ENCODE measurements around the gene NKX6-1. TPM values are rescaled to one million over a fixed set of nuclear protein-coding genes. Genes with fewer than 3 reads are reported as not detected.

The NKX6-1 gene
- total RNA-seq, 6 donors from 2014 or later: 0.11 to 0.69 (median 0.17) TPM; not detected in 3

DNA sequence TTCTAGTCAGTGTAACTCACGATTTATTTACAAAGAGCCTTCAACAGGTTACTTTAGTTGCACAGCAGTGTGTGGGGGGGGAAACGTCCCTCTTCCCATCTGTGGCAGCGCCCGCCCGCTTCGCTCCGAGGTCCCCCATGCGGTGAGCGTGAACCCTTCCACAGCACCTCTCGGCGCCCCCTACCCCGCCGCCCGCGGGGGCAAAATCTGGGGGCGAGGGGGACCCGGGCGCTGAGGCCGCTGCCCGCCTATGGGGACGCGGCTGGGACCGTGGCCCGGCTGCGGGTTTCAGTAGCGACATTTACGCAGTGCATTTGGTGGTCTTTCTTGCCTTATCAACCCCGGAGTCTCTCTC, 6.4 kb downstream of the NKX6-1 start:
- no peak overlapping the region for H3K4me3 ChIP-seq
- TF ChIP-seq, protein P1, sequence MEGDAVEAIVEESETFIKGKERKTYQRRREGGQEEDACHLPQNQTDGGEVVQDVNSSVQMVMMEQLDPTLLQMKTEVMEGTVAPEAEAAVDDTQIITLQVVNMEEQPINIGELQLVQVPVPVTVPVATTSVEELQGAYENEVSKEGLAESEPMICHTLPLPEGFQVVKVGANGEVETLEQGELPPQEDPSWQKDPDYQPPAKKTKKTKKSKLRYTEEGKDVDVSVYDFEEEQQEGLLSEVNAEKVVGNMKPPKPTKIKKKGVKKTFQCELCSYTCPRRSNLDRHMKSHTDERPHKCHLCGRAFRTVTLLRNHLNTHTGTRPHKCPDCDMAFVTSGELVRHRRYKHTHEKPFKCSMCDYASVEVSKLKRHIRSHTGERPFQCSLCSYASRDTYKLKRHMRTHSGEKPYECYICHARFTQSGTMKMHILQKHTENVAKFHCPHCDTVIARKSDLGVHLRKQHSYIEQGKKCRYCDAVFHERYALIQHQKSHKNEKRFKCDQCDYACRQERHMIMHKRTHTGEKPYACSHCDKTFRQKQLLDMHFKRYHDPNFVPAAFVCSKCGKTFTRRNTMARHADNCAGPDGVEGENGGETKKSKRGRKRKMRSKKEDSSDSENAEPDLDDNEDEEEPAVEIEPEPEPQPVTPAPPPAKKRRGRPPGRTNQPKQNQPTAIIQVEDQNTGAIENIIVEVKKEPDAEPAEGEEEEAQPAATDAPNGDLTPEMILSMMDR (IDR thresholded peaks at IDR 0.05): no peak
- TF ChIP-seq POLR2A (IDR thresholded peaks at IDR 0.05): no peak
- TF ChIP-seq POLR2AphosphoS5 (IDR thresholded peaks at IDR 0.05): no peak
- no peak for TF ChIP-seq EP300 (IDR thresholded peaks at IDR 0.05)
- no peak overlapping the region for H3K27ac ChIP-seq
- H3K9me3 ChIP-seq: no peaks in the 10 kb centered on the region
- H3K27me3 ChIP-seq: peaks cover 0 to 67% (median 37%) of the 10 kb centered on the region in 4 donors
- 10 to 16% methylated on average over 27 to 28 of the region's 28 CpGs for WGBS, 2 donors
- H3K4me1 ChIP-seq: peaks cover 15 to 29% (median 21%) of the 10 kb centered on the region in 4 donors
- ATAC-seq (ENCODE audit: low FRiP score in 2 of 2): no peak
- H3K36me3 ChIP-seq: no peaks in the 10 kb centered on the region
- DNase-seq: peak in 1 of 2 donors; percentile 74

DNA sequence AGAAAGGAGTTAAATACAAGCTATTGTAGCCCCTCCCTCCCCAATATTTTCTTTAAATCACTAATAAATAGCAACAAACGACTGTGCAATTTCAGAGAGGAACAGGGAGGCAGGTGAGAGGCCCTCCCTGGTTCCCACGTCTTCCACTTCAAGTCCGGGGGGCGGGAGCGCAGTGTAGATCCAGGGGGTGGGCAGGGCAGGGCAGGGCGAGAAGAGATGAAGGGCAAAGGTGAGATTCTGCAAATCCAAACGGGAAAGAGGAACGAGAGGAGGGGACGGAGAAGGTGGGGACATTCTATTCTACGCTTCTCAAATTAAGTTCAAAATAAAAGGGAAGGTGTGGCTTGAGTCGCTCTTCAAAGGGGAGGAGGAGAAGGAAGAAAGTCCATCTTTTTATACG, 6.8 kb downstream of the NKX6-1 start:
- Histone ChIP-seq H3K27ac (no peak overlapping the region), H3K36me3 (no peaks in the 10 kb centered on the region), H3K27me3 (peaks cover 0 to 63% (median 33%) of the 10 kb centered on the region in 4 donors), H3K4me1 (peaks cover 11 to 25% (median 17%) of the 10 kb centered on the region in 4 donors), H3K9me3 (no peaks in the 10 kb centered on the region), H3K4me3 (no peak overlapping the region)
- ATAC-seq (ENCODE audit: low FRiP score in 2 of 2): no peak
- DNase-seq: no peak
- 14 to 16% methylated on average over 12 of the region's 12 CpGs for WGBS, 2 donors
- TF ChIP-seq EP300 (IDR thresholded peaks at IDR 0.05) (no peak), POLR2A (IDR thresholded peaks at IDR 0.05) (no peak), POLR2AphosphoS5 (IDR thresholded peaks at IDR 0.05) (no peak)
- TF ChIP-seq, protein P1 (IDR thresholded peaks at IDR 0.05): no peak

DNA sequence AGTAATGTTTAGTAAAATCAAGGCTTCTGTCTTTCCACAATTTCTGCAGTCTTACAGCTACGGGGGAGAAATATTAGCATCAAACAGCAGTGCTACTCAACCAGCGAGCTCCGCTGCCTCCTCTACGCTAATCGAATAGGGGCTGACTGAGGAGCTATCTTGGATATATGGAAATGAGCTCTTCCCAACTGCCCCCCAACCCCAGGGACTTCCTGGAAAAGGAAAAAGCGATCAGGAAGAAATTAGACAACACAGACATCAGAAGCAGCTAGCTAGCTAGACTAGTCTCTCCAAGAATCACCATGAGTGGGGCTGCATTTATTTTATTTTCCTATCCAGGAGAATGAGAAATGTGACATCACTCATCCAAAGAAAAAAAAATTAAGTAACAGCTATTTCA, 7.6 kb downstream of the NKX6-1 start:
- WGBS, 2 donors: 28 to 29% methylated on average over 6 of the region's 6 CpGs
- H3K9me3 ChIP-seq: no peaks in the 10 kb centered on the region
- H3K36me3 ChIP-seq: no peaks in the 10 kb centered on the region
- no peak overlapping the region for H3K4me3 ChIP-seq
- ATAC-seq (ENCODE audit: low FRiP score in 2 of 2): no peak
- peaks cover 10 to 17% (median 11%) of the 10 kb centered on the region in 4 donors for H3K4me1 ChIP-seq
- TF ChIP-seq, protein P1 (IDR thresholded peaks at IDR 0.05): no peak
- TF ChIP-seq EP300 (IDR thresholded peaks at IDR 0.05): no peak
- TF ChIP-seq POLR2AphosphoS5 (IDR thresholded peaks at IDR 0.05): no peak
- no peak for TF ChIP-seq POLR2A (IDR thresholded peaks at IDR 0.05)
- H3K27me3 ChIP-seq: peaks cover 0 to 55% (median 25%) of the 10 kb centered on the region in 4 donors
- no peak overlapping the region for H3K27ac ChIP-seq
- no peak for DNase-seq

DNA sequence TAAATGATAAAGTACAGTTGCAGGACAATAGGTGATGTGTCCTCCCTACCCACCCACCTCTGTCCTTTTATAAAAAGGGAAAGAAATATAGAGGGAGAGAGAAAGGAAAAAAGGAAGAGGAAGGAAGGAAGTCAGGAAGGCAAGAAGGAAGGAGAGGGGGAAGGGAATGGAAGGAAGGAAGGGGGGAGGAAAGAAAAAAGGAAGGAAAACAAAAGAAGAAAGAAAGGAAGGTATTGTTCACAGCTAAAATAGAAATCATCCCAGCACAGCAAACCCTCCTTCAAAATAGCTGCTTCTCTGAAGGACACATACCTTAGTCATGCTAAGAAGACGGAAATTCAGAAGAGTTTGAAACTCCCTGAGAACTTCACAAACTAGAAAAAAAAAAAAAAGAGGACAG, 8.4 kb downstream of the NKX6-1 start:
- DNase-seq: no peak
- no peak for ATAC-seq (ENCODE audit: low FRiP score in 2 of 2)
- TF ChIP-seq EP300 (IDR thresholded peaks at IDR 0.05) (no peak), POLR2AphosphoS5 (IDR thresholded peaks at IDR 0.05) (no peak), POLR2A (IDR thresholded peaks at IDR 0.05) (no peak)
- TF ChIP-seq, protein P1 (IDR thresholded peaks at IDR 0.05): no peak
- H3K36me3 ChIP-seq: no peaks in the 10 kb centered on the region
- peaks cover 10 to 13% (median 11%) of the 10 kb centered on the region in 4 donors for H3K4me1 ChIP-seq
- H3K27me3 ChIP-seq: peaks cover 0 to 46% (median 18%) of the 10 kb centered on the region in 4 donors
- H3K4me3 ChIP-seq: no peak overlapping the region
- no peak overlapping the region for H3K27ac ChIP-seq
- WGBS, 2 donors: 57 to 73% methylated on average over 1 of the region's 1 CpG
- no peaks in the 10 kb centered on the region for H3K9me3 ChIP-seq

DNA sequence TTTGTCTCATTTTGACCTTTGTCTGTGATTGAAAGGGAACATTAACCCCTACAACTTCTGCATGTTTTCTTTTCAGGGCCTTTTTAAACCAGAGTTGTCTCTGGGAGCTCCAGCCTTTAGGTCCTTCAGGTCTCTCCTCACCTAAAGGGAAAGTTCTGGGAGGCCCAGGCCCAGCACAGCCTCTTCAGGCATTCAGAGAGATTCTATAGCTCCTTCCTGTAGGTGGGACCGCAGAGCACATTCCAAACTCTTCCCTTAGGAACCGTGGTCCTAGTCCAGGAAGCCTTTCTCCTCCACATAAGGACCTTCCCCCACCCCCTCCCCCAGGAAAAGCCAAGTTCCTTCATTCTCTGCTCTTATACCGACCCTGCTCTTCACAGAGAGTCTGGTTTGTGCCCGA, 14.9 kb downstream of the NKX6-1 start:
- peaks cover 5 to 21% (median 20%) of the 10 kb centered on the region in 4 donors for H3K4me1 ChIP-seq
- DNase-seq (no peak), ATAC-seq (ENCODE audit: low FRiP score in 2 of 2) (no peak)
- no peaks in the 10 kb centered on the region for H3K36me3 ChIP-seq
- no peaks in the 10 kb centered on the region for H3K9me3 ChIP-seq
- H3K27me3 ChIP-seq: peaks cover 0 to 36% (median 25%) of the 10 kb centered on the region in 4 donors
- TF ChIP-seq POLR2A (IDR thresholded peaks at IDR 0.05) (no peak), EP300 (IDR thresholded peaks at IDR 0.05) (no peak), POLR2AphosphoS5 (IDR thresholded peaks at IDR 0.05) (no peak)
- TF ChIP-seq, protein P1 (IDR thresholded peaks at IDR 0.05): no peak
- WGBS, 2 donors: 24 to 31% methylated on average over 4 of the region's 4 CpGs
- no peak overlapping the region for H3K4me3 ChIP-seq
- no peak overlapping the region for H3K27ac ChIP-seq
